ENCODE data around the gene CXCR5.

CXCR5 gene

DNA sequence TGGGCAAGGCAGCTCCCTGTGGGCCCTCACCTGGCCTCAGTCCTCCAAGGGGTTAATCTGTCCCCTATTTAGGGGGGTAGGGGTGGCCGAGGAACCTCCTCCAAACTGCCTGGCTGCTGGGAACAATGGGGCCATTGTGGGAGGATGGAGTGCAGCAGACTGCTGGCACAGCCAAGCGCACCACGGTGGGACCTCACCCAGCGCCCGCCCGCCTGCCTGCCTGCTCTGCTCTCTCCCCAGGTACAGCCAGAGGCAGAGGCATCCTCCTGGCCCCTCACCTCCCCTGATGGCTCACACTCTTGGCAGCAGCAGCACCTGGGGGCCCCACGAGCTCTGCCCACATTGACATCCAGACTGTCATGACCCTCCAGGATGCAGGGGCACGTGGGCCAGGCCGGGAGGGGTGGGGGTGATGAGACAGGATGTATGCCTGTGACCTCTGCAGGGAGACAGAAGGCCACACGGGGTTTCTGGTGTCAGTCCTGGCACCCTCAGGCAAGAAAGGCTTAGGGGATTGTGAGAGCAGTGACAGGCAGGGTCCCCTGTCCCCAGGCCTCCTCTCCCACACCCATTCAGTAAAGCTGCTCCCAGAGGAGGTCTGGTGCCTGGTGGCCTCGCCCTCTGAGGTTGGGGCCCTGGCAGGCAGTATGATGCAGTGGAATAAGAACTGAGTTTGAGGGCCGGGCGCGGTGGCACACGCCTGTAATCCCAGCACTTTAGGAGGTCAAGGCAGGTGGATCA, 30.7 kb downstream of the CXCR5 start:
- FAIRE-seq = no peak

DNA sequence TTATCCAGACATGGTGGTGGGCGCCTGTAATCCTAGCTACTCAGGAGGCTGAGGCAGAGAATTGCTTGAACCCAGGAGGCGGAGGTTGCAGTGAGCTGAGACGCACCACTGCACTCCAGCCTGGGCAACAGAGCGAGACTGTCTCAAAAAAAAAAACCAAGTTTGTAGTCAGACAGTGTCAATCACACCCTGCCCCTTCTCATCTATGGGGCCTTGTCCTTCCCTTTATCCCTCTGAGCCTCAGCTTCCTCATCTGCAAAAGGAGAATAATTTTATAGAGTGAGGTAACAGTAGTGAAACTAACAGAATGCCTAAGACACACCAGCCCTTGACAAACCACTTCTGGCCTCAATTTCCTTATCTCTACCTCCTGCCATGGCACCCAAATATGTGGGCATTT, 31.3 kb downstream of the CXCR5 start:
- no peak for FAIRE-seq

DNA sequence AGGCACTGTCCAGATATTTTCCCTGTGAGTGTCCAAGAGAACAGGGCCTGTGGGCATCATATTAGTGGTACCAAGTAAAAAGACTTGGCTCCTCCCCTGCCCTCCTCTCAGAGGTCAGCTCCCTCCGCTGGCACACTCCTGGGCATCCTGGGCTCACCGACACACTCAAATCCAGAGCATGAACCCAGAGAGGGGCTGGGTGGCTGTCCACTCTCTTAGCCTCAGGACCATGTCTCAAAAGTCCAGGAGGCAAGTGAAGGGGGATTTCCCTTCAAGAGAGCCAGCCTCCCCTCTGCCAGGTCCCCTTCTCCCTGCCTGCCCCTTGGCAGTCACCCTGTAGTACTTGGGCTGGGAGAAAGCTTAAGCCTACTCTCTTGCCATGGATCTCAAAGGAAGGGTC, 31.7 kb downstream of the CXCR5 start:
- FAIRE-seq = no peak

DNA sequence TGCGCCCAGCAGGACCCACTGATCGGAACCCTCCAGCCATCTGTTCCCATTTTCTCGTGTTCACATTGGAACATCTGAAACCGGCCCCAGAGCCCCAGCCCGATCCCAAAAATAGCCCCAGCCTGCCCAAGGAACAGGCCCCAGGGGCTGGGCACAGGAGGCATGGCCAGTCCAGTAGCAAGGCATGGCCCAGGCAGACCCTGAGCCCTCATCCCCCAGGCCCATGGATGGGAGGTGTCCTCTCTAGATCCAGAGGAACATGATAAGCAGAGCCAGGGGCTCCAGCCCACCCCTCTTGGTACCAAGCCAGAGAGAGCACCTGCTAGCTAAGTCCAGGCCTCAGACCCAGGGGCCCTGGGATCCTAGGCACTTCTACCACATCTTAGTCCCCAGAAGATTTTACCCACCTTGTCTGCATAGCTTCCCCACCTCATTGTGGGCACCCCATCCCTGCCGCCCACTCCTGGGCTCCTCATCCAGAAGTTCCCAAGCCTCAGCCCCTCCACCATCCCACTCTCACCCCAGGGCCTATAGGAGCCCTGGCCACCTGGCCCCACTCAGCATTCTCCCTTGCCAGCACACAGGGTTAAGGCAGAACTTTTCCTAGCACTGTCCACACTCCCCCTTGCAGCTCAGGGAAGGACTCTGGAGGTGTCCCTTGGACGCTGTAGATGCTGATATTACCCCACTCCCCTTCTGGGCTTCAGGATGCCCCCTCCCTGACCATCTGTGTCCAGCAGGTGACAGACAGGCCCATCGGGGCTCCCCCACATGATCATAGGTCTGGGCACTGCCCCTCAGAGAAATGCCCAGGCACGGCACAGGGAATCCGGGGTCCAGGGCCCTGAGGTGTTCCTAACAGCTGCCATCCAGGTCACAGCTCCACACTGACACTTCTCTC, 32.5 kb downstream of the CXCR5 start:
- FAIRE-seq = no peak

DNA sequence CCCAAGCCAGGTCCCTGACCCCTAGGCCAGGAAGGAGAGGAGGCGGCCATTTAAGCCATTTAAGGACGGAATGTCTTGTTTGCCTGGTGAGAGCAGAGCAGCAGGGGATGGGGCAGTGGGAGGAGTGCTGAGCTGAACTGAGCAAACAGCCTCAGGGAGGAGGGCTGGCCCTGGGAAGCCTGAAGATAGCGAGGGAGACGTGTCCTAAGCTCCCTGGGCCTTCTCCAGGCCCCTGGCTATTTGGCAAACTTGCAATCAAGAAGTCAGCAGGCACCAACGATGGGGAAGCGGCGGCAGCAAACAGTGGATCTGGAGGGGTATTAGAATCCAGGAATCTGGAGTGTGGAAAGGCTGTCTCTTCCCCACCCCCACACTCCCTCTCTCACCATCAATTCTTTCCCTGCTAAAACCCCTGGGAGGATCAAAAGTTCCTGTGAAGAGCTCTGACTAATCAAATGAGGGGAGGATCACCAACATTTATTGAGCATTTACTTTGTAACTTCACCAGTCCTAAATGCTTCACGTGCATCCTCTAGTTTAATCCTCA, 33.2 kb downstream of the CXCR5 start:
- no peak for FAIRE-seq

DNA sequence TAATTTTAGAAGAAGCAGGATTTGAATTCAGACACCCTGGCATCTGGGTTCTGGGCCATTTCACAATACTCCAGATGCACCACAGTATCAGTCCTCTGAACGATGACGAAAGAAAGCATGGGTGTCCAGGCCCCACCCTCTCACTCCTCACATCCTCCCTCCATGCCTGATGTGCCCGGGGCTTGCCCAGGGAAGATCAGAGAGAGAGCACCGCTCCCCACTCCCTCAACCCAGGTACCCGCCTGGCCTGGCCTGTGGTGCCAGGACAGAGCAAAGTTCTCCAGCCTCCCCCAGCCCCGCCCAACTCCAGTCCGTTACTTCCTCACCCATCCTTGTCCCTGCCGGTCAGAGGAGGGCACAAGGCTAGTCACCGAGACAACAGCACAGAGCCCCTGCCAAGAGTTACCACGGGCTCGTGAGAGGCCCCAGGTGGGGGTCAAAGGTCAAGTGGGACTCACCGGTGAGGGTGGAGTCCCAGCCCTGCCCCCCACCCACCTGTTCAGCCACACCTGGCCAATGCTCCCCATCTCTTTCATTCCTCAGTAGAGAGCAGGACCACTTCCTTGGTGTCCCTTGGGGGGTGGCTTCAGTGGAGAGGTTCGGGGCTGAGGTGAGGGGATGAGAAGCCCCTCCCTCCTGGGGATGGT, 33.9 kb downstream of the CXCR5 start:
- no peak for FAIRE-seq

DNA sequence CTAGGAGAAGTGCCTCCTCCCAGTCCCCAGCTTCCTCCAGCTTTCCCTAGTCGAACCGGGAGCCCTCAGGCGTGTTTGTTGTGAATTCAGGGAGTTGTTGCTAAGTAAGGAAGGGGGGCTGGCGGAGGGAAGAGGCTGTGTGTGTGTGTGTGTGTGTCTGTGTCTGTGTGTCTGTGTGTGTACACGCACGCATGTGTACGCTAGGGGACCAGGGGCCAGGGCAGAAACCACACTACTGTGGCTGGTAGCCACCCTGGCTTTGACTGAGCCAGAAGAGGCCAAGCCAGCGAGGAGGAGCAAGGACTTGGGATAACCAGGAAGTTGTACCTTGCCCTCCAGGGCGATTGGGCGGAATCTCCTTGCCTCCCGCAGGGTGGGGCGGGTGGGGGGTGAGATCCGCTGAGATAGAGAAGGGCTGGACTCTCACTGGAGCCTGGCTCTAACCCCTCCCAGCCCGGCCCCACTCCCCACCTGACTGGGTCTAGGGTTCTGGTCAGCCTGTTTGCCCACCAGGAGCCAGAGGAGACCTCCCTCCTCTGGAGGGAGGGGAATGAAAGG, 34.5 kb downstream of the CXCR5 start:
- no peak for FAIRE-seq

DNA sequence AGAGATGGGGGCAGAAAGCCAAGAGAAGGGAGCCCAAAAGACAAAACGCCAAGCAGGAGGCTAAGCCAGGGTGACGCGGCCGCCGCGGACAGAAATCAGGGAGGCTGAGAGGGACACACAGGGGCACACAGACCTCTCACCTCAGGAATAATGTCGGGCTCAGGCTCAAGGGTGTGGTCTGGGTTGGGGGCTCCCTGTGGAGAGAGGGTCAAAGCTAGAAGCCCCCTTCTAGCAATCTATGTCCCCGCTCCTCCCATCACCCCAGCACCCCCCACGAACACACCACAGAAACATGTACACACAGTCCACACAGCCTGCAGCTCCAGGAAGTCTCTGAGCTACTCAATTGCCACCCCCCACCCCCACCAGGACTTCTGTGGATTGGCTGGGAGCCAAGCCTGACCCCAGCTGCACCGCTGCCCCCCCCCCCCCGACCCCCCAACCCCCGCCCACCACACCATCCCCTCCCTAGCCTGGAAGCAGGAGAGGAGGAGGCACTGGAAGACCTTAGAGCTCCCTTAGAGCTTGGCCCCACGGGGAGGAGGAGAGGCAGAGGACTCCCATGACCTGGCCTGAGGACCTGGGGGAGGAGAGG, 35.1 kb downstream of the CXCR5 start:
- FAIRE-seq = no peak

DNA sequence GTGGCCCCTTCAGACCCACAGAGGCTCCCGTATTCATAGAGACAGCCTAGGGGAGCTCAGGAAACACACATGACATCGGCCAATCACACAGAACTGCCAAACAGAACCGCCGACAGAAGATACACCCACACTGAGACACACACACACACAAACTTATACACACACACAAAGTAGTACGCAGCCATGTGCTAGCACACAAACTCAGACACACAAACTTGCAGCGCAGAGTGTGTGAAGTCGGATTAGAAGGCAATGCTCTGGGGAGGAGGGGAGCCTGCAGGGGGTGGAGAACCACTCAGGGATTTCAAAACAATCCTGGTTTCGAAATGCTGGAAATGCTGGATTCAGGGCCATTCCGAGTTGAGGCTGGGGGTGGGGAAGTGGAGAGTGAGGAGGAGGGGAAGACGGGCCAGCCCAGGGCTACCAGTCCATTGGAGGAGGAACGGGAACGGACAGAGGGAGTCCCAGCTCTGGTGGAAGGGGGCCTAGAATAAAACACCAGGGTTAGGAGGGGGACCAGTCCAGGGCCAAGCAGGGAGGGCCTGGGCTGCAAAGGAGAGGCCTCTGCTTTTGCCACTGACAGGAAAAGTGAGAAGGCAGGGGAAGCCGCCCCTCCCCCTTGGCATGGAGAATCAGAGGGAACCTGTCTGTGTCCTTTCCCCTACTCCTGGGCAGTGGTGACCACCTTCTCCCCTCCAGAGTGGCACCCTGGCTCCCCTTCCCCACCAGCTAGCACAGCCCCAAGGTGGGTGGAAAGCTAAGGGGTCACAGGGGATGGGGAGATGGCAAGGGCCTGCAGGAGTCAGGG, 37.6 kb downstream of the CXCR5 start:
- no peak for FAIRE-seq

DNA sequence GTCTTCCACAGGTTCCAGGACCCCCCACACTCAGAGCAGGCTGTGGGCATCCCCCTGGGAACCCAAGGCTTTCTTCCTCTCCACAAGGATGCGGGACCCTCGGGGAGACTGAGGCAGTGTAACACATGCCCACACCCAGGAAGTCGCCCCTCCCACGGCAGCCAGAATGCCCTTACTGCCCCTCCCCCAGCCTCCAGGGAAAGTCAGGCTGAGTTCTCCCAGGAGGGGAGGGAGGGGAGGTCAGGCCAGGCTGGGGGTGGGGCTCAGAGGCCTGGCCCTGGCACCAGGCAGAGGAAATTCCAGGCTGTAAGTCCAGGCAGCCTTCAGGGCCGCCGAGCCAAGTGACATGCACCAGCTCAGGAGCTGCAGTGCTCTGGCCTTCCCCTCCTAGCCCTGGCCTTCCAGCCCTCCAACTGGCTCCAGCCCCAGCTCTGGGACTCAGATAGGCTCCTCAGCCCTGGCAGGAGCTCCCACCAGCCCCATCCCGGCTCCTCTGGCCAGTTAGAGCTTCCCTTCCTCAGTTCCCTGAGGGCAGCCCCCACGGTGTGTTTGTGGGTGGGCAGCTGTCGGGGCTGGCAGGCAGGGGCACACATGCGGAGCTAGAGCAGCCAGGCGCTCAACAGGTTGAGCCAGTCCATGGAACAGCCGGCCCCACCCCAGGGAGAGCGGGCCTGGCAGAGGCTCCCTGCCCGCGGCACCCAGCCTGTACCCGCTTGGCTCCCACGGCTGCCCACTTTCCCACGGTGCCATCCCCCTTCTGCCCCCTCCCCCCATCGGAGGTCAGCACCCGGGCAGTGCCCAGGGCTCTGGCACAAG, 38.4 kb downstream of the CXCR5 start:
- no peak for FAIRE-seq

DNA sequence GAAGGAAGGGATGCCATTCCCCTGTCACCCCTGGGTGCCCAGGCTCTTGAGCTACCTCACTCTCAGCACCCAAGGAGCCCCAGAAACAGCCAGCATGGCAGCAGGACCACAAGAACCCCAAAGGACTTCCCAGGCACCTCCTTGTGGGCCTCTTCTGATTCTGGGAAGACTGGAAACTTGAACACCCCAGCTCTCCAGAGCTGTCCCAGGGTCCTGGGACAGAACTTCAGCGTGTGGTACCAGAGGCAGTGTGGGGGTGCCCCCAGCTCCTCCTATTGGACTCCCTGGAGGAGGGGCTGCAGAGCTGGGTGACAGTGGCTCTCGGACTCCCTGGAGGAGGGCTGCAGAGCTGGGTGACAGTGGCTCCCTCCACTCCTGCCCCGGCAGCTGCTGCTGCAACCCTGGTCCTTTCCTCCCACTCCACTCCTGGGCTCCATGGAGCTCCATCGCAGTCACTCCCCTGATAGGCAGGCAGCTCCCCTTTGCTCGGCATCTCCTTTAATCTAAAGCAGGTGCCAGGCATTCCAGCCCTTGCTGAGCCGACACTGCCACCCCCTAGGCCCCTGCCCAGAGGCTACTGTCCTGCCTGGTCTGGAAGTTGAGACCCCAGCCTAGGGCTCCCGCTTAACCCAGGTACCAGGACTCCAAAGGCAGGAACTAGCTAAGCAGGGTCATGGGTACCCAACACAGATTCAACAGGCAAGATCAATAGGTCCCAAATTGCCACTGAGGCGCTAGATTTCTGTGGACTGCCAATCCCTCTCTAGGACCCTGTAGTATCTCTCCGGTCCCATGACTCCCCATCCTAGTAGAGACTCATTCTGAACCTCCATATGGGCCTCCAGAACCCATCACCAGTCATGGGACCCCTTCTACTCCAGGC, 39.3 kb downstream of the CXCR5 start:
- no peak for FAIRE-seq

DNA sequence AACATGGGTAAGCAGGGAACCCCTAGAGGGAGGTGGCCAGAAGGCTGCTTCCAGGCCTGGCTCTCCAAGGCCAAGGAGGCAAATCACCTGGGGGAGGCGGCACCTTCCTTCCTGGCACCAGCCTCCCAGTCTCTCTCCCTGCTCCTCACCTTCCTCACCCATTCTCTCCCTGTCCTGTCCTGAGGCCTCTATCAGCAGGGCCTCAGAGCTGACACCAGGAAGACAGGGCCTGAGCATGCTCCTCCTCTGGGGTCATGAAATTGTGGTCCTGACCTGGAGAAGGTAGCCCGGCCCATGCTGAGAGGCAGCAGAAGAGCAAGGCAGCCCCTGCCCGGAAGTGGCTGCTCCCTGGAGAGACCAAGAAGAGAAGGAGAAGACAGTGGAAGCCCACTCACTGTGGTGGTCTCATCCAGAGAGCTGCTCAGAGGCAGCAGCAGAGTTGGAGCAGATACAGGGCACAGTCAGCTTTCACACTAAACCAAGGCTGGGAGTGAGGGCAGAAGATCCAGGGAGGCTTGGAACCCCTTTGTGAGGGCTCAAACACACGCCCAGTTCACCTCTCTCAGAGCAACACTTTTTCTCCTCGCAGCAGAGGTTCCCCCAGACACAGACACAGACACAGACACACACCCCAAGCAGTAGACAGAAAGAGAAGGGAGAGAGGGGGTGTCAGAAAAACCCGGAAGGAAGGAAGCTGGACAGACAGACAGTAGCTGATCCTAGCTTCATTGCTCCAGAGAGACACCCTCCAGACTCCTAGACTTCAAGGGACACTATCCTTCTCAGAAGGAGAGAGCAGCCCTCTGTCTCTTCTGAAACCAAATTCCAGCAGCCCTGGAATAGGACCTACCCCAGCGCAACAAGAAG, 40.3 kb downstream of the CXCR5 start:
- FAIRE-seq = no peak

DNA sequence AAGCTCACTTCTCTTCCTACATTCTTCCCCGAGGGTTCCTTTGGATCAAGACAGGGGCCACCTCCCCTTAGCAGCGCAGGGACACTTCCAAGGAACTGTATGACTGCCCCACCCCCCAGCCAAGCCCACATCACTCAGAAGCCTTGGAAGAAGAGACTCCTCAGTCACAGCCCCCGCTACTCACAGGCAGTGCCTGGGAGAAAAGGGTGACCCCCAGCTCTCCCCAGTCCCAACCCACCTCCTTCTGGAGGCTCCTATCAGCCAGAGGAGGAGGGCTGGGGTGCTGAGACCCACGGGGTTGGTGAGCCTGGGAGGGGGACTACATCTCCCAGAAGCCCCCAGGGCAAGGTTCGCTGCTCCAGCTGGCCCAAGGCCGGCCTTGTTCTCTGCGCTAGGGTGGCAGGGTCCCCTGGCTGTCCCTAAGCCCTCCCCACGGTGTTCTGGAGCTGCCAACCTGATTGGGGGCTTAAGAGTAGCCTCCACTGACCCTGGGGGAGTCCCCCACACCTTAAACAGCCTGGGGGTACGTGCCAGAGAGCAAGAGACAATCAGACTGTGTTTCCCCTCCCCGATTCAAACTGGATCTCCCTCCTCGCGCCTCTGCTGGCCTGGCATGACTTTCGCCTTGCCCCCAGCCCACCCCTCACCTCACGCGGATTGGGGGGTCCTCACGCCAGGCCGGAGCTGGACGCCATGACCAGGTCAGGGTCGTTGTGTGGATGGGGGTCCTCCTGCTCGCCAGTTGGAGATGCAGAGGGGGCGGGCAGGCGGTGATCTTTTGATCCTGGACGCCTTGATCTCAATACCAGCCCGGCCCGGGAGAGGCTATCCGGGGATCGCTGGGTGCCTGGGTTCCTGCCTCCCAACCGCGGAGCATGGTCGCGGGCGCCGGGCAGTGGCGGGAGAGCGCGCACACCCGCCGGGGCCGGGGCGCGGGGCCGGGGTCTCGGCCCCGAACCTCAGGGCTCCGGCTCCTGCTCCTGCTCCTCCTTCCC, 41.2 kb downstream of the CXCR5 start:
- no peak for FAIRE-seq

DNA sequence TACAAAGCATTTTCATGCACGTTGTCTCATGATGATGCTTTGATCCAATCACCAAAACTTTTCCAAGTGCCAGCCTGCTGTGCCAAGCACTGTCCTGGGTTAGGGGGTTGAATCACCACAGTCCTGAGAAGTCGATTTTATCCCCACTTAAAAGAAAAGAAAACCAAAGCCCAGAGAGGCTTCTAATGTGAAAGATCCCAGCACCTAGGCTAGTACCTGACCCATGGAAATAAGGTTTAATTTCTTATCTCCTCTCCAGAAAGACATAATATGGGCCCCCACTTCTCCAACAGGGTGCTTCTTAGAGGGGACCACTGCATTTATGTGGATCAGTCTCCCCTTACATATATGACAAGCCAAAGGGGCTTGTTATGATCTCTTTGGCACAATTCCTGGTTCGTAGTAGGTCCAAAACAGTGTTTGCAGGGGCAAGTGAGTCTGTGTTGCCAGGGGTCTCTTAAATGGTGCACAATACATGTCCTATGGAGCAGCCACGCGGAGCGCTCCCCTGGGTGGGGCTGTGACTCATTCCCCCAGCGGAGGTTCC, 43.9 kb downstream of the CXCR5 start:
- no peak for FAIRE-seq

DNA sequence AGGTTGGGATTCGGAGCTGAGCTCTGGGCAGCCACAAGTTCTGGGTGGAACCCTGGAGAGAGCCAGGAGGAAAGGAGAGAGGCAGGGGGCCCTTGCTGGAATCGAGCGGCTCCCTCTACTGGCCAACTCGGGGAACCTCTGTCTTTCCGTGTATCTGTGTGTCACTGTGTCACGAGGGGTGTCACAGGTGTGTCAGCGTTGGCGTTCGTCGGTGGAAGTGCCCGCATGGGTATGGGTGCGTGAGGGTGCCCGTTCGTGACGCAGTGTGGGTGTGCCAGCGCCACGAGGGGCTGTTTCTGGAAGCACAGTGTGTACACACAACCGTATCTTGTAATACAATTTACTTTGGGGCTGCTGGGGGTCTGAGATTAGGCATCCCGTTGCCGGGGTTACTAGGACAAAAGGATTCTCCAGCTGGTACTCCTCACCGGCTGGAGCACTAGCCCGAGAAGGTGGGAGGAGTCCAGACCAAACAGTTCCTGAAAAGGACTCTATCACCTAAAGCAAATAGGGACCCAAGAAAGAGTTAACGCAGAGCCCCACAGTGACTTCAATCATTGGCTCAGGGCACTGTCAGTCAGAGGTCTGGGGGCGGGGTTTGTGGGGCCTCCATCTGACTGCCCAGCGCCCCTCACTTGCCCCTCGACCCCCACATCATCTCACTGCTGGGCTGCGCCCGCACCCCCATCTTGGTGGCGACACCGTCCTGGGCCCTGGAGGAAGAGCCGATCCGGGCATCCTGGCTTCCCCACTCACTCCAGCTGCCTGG, 44.6 kb downstream of the CXCR5 start:
- FAIRE-seq = no peak

DNA sequence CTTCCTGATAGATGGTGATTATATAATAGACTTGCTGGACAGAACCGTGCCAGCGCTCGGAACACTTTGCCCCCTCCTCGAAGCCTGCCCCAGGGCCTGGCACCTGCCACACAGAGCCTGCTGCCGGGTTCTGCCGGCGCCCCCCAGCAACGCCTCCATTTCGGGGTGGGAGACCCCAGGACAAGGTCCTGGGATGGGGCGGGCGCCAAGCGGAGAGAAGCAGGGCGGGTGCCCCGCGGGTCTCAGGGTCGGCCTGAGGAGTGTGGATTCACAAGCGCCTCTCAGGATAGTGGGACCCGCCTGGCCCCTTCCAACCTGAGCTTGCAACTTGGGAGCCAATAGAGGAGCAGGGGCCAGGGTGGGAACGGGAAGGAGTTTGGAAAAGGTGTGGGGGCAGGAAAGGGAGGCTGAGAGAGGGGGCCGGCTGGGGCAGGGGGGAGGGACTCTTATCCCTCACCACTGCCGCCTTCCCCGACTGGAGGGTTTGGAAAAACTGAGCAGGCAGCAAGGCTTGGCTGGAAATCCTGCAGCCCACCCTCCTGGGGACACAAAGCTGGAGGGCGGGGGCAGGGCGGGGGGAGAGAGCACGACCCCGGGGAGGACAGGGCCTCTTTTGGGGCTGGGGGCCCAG, 45.3 kb downstream of the CXCR5 start:
- no peak for FAIRE-seq
